HG03196 (cell line): Measurements from ENCODE around the gene EPHA10.

Experiments
- ATAC-seq: cut with Tn5 transposase; IDR thresholded peaks from one replicate; pipeline ENCODE4 v1.9.1; 2021; ENCODE audit not compliant: unreplicated experiment

The EPHA10 gene

DNA sequence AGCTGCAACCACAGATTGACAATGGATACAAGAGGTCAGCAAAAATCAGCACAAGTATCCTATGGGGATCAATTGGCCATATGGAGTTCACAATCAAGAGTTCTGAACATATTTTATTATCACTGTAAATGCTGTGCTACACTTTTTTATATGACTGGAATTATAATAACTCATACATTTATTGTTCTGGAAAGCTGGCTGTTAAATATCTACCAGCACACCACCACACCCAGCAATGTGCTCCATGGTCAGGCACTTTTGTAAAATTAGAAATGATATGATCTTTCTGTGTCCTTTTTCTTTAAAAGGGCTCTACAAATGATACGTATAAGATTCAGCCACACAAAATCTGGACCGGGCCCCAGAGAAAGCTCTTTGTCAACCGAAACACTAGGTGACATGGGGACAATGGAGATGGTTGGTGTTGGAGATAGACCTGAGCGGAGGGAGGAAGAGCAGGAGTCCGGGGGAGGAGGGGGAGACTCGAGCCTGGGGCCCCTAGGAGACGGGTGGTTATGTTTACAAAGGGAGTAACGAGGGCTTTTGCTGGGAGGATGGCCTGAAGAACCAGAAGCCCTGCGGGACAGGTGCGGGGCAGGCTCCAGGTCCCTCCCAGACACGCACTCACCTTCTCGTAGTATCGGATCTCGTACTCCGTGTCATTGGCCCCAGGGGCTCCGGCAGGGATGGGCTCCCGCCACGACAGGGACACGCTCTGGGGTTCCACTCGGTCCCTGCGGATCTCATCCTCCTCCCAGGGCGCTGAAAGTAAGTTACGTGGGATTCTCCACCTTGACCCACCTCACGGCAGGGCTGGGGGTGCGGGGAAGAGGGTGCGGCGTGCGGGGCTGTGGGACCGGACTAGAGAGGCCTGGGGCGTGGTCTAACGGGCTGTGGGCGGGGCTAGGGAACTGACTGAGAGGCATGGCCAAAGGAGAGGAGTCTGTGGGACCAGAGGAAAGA is 30.0 kb downstream of the EPHA10 start:
- no peak for ATAC-seq

DNA sequence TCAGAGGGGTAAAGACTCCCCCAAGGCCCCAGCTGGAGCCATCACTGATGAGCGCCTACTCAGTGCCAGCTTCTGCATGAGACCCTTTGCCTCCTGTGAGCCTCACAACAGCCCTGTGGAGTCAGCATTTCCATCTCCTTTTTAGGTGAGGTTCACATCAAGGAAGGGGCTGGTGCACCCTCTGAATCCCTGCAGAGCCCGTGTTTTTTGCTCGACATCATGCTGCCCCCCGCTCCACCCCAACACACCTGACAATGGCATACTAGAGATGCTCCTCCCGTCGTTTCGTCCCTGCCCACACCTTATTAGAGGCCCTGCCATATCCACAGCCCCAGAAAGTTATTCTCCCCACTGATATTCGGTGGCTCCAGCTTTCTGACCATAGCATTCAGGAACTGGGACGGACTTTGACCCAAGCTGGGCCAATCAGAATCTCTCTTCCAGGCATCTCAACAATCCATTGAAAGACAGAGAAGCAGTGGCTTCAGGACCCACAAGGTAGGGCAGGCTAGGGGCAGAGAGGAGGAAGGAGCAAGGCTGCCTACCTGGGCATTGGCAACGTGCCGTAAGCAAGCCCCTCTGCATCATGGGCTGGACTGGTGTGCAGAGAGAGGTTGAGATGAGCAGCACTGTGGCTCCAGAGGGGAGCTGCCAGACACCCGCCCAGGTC is 32.7 kb downstream of the EPHA10 start:
- no peak for ATAC-seq

DNA sequence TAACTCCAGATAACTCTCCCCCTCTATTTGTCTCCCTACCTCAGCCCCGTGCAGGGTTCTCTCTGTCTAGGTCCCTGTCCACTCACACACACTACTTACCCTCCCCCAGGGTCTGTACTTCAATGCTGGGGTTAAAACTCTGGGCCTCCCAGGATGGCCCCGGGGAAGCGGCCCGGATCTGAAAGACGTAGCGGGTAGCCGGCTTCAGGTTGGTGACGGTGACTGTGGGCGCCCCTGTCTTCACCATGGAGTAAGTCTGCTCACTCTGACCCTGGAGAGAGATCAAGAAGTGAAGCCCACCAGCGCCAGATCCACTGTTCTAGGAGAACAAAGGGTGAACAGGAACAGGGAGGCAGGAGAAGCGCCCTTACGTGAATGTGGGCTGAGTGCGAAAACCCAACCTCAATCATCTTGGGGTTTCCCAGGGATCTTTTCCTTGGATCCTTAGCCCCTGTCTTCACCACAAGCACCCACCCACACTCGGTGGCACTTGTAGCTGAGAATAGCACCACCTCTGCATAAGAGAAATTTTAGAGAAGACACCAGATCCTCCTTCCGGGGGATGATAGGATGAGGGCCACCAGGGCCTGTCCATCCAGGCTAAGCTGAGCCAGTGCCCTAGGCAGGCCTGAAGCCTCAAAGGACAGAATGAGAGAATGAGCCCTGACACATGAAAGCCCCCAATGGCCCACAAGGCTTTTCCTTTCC is 33.5 kb downstream of the EPHA10 start:
- no peak for ATAC-seq

DNA sequence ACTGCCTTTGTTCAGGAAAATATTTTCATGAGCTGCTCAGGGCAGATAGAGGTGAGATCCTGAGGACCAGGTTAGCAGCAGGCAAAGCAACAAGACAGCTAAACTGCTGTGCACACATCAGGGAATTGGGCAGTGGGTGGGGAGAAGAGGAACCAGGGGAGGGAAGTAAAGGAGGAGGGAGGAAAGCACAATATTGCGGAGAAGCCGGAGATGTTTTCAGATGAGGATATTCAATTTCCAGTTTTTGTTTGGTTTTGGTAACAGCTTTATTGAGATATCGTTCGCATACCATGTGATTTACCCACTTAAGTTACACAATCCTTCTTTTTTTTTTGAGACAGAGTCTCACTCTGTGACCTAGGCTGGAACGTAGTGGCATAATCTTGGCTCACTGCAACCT is 34.5 kb downstream of the EPHA10 start:
- no peak for ATAC-seq

DNA sequence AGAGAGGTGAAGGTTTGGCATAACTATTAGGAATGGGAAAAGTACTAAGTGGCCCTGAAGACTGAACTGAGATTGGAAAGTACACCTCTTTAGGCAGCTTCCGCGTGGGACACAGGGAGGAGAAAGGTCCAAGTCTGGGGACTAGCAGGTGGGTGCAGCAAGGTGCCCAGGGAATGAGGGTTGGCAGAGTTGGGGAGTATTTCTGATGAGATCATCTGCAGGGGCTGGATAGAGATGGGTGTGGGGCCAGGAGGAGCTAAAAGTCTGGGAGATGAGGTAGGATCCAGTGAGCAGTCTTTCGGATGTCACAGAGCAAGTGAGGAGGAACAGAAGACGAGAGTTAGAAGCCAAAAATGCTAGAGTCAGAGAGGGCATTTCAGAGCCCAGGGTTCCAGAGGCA is 36.5 kb downstream of the EPHA10 start:
- no peak for ATAC-seq

DNA sequence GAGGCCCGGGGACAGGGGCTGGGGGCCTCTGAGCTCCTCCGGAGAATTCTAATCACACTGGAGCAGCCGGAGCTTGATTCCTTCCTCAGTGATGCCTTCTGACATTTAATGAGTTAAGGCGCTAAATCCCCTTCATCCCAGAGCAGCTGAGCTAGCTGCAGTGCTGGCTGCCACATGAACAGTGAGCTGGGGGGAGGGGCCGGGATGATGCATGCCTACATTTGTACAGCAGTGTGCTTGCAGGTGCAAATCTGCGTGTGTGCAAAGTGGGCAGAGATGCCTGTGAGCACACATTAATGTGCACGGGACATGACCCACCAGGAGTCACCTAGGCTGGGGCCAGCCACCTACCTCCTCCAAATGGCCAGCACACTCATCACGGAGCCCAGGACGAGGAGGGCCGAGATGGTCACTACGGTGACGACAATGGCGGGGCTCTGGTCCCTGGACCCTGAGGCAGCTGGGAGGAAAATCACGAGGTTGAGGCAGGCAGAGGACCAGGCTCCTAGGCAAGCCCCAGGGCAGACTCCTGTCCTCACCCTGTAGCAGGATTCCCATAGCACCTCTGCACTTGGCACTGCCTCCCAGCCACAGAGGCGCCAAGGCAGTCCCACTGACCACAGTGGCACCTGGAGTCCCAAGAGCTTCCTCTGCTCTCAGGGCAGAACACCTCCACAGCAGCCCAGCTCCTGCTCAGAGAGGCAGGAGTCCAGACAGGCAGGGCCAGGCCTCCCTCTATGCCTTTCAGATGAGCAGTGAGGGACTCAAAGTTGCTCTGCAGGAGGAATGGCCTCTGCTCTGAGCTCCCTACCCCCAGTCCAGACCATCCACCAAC is 38.0 kb downstream of the EPHA10 start:
- ATAC-seq, result no peak

DNA sequence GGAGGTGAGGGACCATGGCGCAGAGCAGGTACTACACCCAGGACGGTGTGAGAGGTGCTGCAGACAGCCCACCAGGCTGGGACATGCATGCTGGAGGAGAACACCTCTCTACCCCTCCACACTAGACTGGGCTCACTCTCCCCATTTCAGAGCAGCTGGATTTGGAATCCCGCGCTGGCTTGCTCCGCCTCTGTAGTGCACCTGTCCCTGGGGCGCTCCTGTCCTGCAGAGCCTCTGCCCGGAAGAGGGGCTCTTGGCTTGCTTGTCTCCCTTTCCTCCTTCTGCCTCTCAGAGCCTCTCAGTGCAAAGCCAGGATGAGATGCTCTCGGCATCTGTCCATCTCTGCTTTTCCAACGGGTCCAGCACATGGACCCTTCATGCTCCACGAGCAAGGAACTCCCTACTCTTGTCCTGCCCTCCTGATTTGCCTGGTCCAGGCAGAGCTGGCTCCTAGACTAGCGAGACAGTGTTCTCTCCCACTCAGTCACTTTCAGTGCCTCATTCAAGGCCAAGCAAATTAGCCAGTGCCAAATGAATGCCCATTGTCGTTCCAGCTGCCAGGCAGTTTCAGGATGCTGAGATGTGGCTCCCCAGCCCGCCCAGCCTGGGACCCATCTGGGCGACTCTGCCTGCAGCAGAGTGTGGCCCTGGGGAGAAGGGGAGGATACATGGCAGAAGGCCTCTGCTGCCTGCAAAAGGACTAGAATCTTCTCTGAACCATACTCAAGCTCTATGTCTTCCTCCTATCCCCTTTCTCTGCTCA is 38.9 kb downstream of the EPHA10 start:
- ATAC-seq, result no peak

DNA sequence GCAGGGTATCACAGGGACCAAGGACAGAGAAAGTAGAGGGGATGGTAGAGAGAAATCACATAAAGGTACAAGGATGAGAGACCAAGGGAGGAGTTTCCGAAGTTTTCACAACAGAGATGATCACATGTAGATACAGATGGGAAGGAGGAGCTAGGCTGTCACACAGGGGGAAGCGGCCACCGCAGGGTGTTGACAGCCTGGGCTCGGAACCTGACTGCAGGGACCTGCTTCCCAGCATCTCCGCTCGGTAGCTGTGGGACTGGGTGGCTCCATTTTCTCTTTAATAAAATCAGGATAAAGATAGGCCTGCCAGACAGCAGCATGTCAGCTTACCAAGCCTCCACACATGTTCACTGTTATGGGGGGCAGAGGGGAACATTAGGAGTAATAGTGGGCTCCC is 40.3 kb downstream of the EPHA10 start:
- no peak for ATAC-seq

DNA sequence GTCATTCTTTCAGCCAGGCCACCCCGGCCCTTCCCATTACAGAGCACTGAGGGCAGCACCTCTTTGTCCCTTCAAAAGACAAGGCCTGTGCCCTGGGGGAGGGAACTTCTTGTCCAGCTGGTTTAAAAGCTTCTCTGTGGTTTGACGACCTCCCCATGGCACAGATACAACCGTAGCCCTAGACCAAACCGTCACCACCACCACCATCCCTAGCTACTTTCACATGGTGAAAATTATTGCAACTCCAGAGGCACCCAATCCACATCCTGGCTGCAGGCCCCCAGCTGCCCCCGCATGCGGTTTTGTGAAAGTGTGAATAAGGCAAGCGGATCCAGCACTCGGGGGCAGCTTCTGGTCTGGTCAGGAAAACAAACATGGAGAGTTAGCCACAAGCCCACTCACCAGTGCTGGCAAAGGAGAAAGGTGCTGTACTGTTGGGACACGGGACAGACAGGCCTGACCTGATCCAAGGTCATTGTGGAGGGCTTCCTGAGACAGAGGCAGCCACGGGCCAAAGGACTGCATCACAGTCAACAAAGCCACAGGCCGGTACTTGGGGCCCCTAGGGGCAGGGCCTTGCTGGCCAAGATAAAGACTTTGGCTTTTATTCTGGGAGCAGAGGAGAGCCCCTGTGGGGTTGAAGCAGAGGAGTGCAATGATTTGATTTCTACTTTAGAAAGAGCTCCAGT is 41.4 kb downstream of the EPHA10 start:
- ATAC-seq, result no peak

DNA sequence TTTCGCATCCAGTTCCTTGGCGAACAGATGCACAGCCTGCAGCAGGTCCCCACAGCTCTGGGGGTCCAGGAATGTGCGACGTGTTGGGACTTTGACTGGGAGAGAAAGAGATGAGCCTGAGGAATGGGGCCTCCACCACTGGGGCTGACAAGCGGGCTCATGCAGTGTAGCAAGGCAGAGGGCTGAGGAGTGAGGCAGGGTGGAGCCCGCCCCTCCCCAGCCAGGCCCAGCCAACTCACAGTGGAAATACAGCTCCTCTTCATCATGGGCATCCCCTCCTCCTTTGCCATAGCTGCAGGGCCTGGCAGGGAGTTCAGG is 41.9 kb downstream of the EPHA10 start:
- ATAC-seq, result no peak

DNA sequence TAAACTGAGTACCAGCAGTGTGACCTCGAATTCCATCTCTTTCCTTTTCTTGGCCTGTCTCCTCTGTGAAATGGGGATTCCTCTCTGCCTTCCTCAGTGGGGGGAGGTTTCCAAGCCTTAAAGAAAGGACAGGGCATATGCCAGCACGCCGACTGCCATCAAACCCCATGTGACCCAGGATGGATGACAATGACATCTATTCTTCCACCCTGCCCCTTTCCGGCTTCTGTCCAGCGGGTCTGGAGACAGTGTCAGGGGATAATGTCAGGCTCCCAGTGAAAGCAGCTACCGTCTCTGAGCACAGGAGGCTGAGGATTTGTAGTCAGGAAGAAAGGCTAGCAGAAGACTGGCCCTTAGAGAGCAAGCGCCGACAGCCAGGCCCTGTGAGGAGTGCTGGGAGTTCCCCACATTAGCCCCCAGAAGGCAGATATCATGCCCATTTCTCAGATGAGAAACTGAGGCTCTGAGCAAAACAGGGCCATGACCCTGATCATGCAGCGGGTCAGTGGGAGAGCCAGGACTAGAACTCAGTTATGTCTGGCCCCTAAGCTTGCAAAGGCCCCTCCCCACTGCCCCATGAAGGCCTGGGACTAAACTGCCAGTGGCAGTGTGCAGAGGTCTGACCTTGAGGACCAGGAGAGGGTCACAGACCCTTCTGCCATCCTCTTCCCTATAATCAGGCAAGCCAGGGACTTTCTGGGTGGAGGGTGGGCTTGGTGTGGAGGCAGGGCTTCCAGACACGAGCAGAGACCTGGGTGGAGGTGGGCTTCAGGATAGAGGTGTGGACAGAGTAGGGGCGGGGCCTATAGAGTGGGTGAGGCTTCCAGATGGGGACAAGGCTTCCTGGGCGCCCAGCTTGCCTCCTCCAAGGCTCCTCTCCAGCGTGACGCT is 42.5 kb downstream of the EPHA10 start:
- no peak for ATAC-seq

DNA sequence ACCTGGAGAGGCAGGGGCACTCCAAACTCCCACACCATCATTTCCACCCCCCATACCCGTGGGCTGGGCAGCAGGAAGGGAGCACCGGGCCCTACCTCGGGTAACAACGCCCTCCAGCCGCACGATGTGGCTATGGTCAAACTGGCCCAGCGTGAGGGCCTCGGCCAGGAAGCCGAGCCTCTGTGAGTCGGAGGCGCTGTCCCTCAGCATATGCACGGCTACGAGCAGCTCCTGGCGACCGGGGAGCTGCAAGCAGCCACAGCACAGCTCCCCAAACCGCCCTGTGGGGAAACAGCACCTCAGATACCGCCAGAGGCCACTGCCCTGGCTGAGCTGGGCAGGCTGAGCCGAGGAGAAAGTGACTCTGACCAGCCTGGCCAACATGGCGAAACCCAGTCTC is 43.4 kb downstream of the EPHA10 start:
- no peak for ATAC-seq

DNA sequence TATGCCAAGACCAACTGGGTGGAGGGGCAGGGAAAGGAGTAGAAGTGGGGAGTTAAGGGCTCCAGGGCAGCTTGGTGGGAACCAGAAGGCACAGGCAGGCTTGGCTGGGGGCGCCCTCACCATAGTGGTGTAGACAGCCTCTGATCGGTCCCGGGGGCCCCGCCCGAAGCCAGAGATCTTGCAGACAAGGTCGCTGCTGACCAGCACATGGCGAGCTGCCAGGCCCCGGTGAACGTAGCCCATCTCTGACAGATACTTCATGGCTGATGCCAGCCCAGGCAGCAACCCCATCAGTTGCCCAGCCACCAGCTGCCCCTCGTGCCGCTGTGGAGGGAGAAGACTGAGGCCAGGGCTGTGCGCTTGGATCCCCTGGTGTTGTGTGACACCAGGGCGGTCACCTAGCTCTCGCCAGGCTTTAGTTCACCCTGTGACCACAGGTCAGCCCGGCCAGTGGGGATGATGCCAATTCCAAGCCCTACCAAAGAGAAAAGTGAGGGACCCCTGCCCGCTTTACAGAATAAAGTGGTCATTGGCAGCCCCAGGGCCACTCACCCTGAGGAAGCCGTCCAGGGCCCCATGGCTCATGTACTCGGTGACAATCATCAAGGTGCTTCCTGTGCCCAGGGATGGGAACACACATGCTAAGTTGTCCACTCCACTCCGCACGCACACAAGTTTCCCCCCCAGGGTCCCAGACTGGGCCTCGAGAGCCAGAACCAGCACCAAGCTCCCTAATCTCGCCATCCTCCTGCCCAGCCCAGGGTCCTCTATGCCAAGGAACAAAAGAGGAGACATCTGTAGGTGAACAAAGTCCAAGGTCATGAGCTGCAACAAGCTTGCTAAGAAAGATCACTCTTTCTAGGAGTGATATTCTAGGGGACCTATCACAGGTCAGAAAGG is 44.4 kb downstream of the EPHA10 start:
- no peak for ATAC-seq

DNA sequence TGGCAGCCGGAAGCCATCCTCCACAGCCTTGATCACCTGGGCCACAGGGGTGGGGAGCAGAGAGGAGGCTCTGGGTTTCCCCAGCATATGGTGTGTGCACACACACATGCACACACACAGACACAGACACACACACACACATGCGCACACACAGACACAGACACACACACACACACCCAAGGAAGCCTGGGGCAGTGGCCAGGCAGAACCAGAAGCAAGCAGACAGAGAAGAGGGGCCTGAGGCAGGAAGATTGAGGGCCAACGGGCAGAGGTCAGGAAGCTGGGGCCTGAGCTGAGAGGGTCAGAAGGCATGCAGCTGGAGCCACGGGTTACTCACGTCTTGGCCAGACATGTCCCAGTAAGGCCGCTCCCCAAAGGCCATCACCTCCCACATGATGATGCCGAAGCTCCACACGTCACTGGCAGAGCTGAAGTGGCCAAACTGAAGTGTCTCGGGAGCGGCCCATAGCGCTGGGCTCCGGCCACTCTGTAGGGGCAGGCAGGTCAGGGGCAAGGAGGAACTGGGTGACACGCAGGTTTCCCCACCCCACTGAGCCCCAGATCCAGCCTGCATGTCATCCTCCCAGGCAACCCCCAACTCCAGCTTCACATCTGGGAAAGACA is 45.2 kb downstream of the EPHA10 start:
- ATAC-seq, result no peak

DNA sequence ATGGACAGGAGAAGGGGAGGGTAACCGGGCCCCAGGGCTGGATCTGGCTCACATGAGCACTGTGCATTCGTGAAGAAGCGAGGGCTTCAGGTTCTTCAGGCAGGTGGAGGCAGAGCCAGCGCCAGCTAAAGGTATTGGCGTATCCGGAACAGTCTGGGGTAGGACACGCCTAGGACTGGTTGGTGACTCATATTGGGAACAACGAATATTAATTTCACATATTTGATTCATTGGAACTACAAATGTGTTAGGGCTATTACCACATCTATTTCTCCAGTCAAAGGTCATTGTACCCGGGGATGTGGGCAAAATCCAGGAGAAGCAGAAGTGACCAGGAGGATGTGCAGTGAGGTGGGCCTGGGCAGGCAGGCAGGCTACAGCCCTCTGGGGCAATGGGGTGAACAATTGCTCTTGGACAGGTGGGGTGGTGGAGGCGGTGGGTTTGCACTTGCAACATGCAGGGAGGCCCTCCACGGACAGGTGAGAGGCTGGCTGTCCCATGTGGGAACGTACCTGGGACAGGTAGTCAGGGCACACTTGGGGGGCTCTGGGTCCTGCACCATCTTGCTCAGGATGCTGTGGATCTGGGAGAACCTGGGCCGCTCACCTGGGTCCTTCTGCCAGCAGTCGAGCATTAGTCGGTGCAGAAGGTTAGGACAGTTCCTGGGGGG is 45.9 kb downstream of the EPHA10 start:
- ATAC-seq, result no peak

DNA sequence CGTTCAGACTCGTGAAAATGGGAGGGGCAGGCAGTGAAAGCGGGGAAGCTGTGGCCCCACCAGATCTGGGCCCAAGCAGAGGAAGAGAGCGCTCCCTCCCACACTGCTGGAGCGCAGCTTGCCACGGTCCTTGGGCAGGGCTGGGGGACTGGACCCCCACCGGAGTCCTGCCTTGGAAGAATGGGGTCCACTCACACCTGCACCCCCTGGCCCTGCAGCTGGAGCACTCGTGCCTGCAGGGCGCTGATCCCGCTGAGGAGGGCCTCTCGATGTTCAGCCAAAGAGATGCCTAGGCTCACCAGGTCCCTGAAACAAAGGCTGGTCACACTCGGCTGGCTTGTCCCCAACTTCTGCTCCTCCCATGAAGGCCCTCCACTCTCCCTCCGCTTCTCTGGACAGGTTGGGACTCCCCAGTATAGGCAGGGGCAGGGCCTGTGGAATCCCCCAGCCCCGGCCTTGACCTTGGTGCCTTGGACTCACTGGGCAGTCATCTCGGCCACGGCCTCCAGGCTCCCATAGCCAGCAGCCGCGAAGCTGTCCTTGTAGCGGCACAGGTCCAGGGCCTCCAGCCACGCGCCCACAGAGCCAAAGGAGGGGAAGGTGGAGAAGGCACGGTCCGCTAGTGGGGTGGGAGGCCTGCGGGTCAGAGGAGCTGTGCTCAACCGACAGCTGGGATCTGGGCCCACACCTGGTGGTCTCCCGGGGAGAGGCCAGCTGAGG is 46.6 kb downstream of the EPHA10 start:
- ATAC-seq, result no peak
